ENCODE data around the gene ERCC4. TPM values are rescaled to one million over a fixed set of nuclear protein-coding genes. Genes with fewer than 3 reads are reported as not detected.

ERCC4 gene
- total RNA-seq, 1 experiment from 2014 or later: 23.4 TPM

GRCh38 chr16:13928646-13929045 lies 8.7 kb downstream of the ERCC4 start:
- ChIA-PET CTCF (no interaction called here), POLR2A (no interaction called here)
- DNase-seq (ENCODE audit: low read depth, low spot score): no peak
- Histone ChIP-seq H3K27me3 (ENCODE audit: control insufficient read depth, insufficient read depth, low read length) (no peaks in the 10 kb centered on the region), H3K9me3 (ENCODE audit: control insufficient read depth, insufficient read depth, low read depth, low read length) (no peaks in the 10 kb centered on the region), H3K27ac (ENCODE audit: low read length) (no peak overlapping the region; the same call in 1 of the 2 replicates), H3K36me3 (ENCODE audit: control insufficient read depth, insufficient read depth, low read length) (peaks cover 3% of the 10 kb centered on the region), H3K4me1 (ENCODE audit: control insufficient read depth, insufficient read depth, low read length) (peaks cover 13% of the 10 kb centered on the region), H3K4me3 (ENCODE audit: low read depth in 2 of 2, low read length in 2 of 2) (no peak overlapping the region)
- in situ Hi-C loops (cut with HindIII; ENCODE audit: low pct_unique_long_range_greater_than_20kb, low sequenced_read_pairs): loop anchor here (25.0 kb wide), 1 partner anchor 309 kb away; no protein-coding TSS in a partner anchor
- intact Hi-C loops (cut with micrococcal nuclease; ENCODE audit: unreplicated experiment): loop anchor here (10.0 kb wide), 3 partner anchors 256 to 596 kb away; no protein-coding TSS in a partner anchor
- no peak for ATAC-seq
- TF ChIP-seq SIN3A (IDR thresholded peaks at IDR 0.05; ENCODE audit: borderline replicate concordance, insufficient read depth, low read depth, low read length) (no peak), REST (IDR thresholded peaks at IDR 0.05; ENCODE audit: insufficient read depth in 1 of 2, low read depth in 2 of 2, low read length in 1 of 2) (no peak), POLR2AphosphoS5 (IDR thresholded peaks at IDR 0.05; ENCODE audit: low read depth, low read length) (no peak), TCF7L2 (IDR thresholded peaks at IDR 0.05; ENCODE audit: low read depth, low read length) (no peak), CTCF (IDR thresholded peaks at IDR 0.05) (no peak)
- BruUV-seq (replicated peaks): no TSS peak

GRCh38 chr16:13931845-13932244 lies 11.9 kb downstream of the ERCC4 start:
- no peak for DNase-seq (ENCODE audit: low read depth, low spot score)
- Histone ChIP-seq H3K36me3 (ENCODE audit: control insufficient read depth, insufficient read depth, low read length) (peaks cover 13% of the 10 kb centered on the region), H3K9me3 (ENCODE audit: control insufficient read depth, insufficient read depth, low read depth, low read length) (peaks cover 15% of the 10 kb centered on the region; the same call in 1 of the 2 replicates), H3K4me1 (ENCODE audit: control insufficient read depth, insufficient read depth, low read length) (no peaks in the 10 kb centered on the region), H3K4me3 (ENCODE audit: low read depth in 2 of 2, low read length in 2 of 2) (no peak overlapping the region), H3K27me3 (ENCODE audit: control insufficient read depth, insufficient read depth, low read length) (no peaks in the 10 kb centered on the region), H3K27ac (ENCODE audit: low read length) (no peak overlapping the region)
- TF ChIP-seq SIN3A (IDR thresholded peaks at IDR 0.05; ENCODE audit: borderline replicate concordance, insufficient read depth, low read depth, low read length) (no peak), POLR2AphosphoS5 (IDR thresholded peaks at IDR 0.05; ENCODE audit: low read depth, low read length) (no peak), REST (IDR thresholded peaks at IDR 0.05; ENCODE audit: insufficient read depth in 1 of 2, low read depth in 2 of 2, low read length in 1 of 2) (no peak), TCF7L2 (IDR thresholded peaks at IDR 0.05; ENCODE audit: low read depth, low read length) (no peak), CTCF (IDR thresholded peaks at IDR 0.05) (no peak)
- BruUV-seq (replicated peaks): no TSS peak
- CTCF ChIA-PET: no interaction called here
- POLR2A ChIA-PET: no interaction called here
- in situ Hi-C loops (cut with HindIII; ENCODE audit: low pct_unique_long_range_greater_than_20kb, low sequenced_read_pairs) (loop anchor here (25.0 kb wide), 1 partner anchor 305 kb away; no protein-coding TSS in a partner anchor), intact Hi-C loops (cut with micrococcal nuclease; ENCODE audit: unreplicated experiment) (no loop called here)
- no peak for ATAC-seq

Data from Panc1 (cell line).